HL-60 (cell line): Measurements from ENCODE around the gene PARD6G.
A peak's percentile ranks its signal among the peaks of the same experiment; 100 is the strongest.
"Not testable (repeated sequence)": the region's sequence is repeated elsewhere in the genome, so short reads cannot be mapped to it uniquely, and the experiment has no call there.

Experiments used
- DNase-seq, 2 experiments: peaks; one replicate each; pipeline ENCODE4 v3.0.0-alpha.2; 2010 to 2020; ENCODE audit warnings: low read depth in 1 of 2, low spot score in 1 of 2
- H3K27ac ChIP-seq: fragments of 250-450 bp; sonication (Bioruptor Pico); replicated peaks from 2 replicates; pipeline ENCODE4 v1.5.1; 2020; ENCODE audit warnings: mild to moderate bottlenecking, moderate library complexity
- H3K27me3 ChIP-seq: fragments of 250-450 bp; sonication (Bioruptor Pico); 2 replicates; pipeline ENCODE4 v1.5.1; 2021; ENCODE audit warnings: mild to moderate bottlenecking, moderate library complexity; ENCODE audit not compliant: insufficient read depth, poor library complexity, severe bottlenecking
- H3K4me3 ChIP-seq: replicated peaks from 2 replicates; pipeline ENCODE4 v1.5.1; 2011; ENCODE audit warnings: mild to moderate bottlenecking, control low read depth, low read length; ENCODE audit not compliant: insufficient read depth
- CTCF ChIP-seq: IDR thresholded peaks from one replicate; pipeline ENCODE4 v1.5.1; 2011; ENCODE audit warnings: low read length, control low read depth, inconsistent platforms; ENCODE audit not compliant: insufficient read depth
- GABPA ChIP-seq: IDR thresholded peaks from 2 replicates; pipeline ENCODE4 v1.6.1; 2012; ENCODE audit warnings: low read depth
- POLR2AphosphoS5 ChIP-seq: IDR thresholded peaks from 2 replicates; pipeline ENCODE4 v1.6.1; 2012; ENCODE audit warnings: low read depth
- REST ChIP-seq: IDR thresholded peaks from 2 replicates; pipeline ENCODE4 v1.6.1; 2012; ENCODE audit warnings: low read depth; ENCODE audit not compliant: insufficient replicate concordance
- SPI1 ChIP-seq: IDR thresholded peaks from 2 replicates; pipeline ENCODE4 v1.6.1; 2012; ENCODE audit warnings: low read depth, mild to moderate bottlenecking, borderline replicate concordance

PARD6G gene

GRCh38 chr18:80257579-80258543 is 10.5 kb upstream of the PARD6G start:
- peak; percentile 35 to 85 for DNase-seq
- H3K27me3 ChIP-seq, H3K27ac ChIP-seq, H3K4me3 ChIP-seq: not testable (repeated sequence)
- TF ChIP-seq CTCF, result peak; percentile 97

GRCh38 chr18:80254971-80255500 is 7.7 kb upstream of the PARD6G start:
- DNase-seq, result no peak
- no peaks in the 10 kb centered on the region for H3K27me3 ChIP-seq
- H3K27ac ChIP-seq, result no peak overlapping the region
- no peak overlapping the region for H3K4me3 ChIP-seq
- TF ChIP-seq POLR2AphosphoS5 (no peak), CTCF (no peak), SPI1 (no peak)

GRCh38 chr18:80253871-80254492 is 6.7 kb upstream of the PARD6G start:
- H3K4me3 ChIP-seq, result no peak overlapping the region
- no peak for TF ChIP-seq POLR2AphosphoS5
- no peak for TF ChIP-seq SPI1
- TF ChIP-seq CTCF, result no peak
- no peak for TF ChIP-seq REST
- no peak for TF ChIP-seq GABPA
- no peak for DNase-seq

GRCh38 chr18:80253236-80253635 is 5.9 kb upstream of the PARD6G start:
- no peaks in the 10 kb centered on the region for H3K27me3 ChIP-seq
- TF ChIP-seq GABPA (no peak), SPI1 (no peak), POLR2AphosphoS5 (no peak), REST (no peak), CTCF (no peak)
- no peak overlapping the region for H3K4me3 ChIP-seq
- H3K27ac ChIP-seq, result no peak overlapping the region
- no peak for DNase-seq

More at GRCh38 chr18:80253871-80254492, 6.7 kb upstream of the PARD6G start:
- Histone ChIP-seq H3K27me3 (no peaks in the 10 kb centered on the region), H3K27ac (no peak overlapping the region)
